NOMO-1 (cell line): Measurements from ENCODE around the gene JADE2.

Experiments
- DNase-seq, 2 experiments: peaks; one replicate each; lab custom pipeline; 2025; ENCODE audit not compliant: unreplicated experiment in 2 of 2; lab: John Stamatoyannopoulos, UW

The JADE2 gene

DNA sequence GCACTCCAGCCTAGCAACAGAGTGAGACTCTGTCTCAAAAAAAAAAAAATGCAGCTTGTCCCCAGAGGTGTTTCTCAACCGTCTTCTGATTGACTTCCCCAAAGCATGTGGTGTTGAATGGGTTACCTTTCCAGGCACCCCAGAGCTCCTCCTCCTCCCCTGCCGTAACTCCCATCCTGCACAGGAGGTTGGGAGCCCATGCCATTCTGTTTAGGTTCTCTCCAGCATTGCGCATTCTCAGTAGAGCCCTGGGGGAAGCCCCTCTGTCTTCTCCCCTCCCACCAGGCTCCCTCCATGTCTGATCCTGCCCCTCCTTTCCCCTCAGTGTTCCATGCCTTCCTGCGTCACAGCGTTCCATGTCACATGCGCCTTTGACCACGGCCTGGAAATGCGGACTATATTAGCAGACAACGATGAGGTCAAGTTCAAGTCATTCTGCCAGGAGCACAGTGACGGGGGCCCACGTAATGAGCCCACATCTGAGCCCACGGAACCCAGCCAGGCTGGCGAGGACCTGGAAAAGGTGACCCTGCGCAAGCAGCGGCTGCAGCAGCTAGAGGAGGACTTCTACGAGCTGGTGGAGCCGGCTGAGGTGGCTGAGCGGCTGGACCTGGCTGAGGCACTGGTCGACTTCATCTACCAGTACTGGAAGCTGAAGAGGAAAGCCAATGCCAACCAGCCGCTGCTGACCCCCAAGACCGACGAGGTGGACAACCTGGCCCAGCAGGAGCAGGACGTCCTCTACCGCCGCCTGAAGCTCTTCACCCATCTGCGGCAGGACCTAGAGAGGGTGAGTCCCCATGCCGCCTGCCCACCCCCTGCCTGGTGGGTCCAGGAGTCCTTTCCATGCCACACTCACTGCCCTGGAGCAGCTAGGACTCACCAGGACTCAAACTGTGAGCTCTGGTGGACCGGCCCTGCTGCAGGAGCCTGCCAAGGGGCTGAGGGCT is 40.6 kb downstream of the JADE2 start:
- DNase-seq: no peak

DNA sequence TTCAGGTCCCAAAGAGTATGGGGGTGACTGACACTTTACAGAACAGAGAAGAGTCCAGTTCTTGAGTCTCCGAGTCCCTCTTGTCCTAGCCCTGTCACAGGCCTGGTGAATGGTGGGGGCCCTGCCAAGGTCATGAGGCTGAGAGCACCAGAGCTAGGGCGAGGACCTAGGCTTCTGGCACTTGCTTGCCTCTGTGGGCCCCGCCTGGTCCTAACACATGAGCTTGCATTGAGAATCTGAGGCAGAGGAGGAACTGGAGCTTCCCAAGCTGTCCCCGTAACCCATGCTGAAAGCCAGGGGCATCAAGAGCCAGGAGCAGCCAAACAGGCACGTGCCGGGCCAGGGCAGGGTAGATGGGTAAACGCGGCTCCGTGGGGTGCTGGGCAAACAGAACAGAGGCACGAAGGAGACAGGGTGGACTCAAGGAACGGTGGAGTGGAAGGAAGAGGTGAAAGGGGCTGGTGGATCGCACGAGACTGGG is 41.3 kb downstream of the JADE2 start:
- no peak for DNase-seq

DNA sequence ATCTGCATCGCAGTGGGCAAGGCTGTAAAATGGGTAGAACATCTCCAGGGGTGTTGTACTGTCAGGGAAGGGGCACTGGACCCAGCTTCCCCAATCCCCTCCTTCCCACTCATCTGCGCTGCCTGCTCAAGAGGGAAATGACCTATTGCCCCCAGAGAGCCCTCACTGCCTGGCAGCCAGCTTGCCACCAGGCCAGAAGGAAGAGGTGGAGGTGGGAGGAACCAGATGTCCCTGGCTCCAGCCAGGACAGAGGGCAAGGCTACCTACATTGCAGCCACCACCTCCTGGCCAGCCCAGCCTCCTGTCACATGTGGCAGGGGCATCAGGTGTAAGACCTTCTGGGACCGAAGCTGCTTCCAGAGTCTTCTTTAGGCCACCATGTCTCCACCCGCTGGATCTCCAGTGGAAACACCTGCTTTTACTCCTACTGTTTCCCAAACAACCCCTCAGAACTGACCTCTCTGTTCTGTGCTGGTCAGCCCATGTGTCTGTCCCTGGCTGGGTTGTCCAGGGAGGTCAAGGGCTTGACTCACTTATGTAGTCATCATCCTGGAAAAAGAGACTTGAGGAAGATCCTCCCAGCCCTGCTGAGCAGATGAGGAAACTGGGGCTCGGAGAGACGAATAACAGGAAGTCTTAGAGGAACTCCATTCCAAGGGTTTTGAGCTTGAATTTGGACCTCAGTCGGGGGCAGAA is 42.3 kb downstream of the JADE2 start:
- no peak for DNase-seq

DNA sequence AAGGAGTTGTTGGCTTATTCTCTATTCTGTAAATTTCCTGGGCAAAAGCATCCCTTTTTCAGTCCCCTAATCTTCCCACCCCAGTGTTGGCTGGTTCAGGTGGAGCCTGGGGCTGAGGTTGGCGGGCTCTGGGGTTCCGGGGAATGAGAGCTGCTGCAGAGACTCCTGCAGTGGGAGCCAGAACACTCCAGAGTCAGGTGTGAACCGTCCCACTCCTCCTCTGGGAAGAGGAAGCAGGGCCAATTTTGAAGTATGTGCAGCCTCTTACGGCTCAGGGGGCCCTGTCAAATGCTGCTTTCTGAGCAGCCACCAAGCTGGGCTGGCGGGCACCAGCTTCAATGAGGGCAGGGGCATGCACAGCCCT is 42.8 kb downstream of the JADE2 start:
- DNase-seq: no peak

DNA sequence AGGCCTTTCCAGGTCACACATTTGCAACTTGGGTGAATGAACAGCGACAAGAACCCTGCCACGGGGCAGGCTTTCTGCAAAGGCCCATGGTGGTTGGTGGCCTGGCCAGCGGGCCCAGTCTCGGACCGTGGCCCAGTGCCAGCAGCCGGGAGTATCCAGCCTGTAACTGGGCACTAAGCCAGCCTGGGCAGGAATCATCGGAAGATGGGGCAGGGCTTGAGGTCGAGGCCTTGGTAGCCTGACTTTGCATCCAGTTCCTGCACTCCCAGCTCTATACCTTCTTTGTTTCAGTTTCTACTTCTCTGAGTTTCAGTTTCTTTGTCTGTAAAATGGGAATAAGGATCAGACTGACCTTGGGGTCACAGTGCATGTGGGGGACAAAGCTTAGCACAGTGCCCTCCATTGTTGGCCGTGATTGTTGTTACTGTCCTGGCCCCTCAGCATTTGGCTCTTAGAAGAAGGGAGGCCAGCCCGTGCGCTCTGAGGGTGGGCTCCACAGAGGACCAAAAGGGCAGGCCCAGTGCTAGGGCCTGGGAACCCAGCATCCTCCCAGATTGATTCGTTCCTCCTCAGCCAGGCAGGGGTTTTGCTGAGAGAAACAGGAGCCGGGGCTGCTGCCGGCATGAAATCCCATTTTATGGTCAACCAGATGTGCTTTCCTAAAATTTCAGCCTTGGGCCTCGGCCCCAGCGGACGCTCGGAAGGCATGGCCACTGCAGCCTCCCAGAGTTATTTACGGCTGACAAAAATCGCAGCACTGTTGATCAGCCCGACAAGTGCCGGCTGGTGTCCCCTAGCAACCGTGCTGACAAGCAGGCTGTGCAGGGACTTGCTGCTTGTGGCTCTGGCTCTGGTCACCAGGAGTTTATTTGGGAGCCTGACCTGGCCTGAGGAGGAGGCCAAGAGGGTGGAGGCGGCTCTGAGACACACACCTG is 43.6 kb downstream of the JADE2 start:
- no peak for DNase-seq

DNA sequence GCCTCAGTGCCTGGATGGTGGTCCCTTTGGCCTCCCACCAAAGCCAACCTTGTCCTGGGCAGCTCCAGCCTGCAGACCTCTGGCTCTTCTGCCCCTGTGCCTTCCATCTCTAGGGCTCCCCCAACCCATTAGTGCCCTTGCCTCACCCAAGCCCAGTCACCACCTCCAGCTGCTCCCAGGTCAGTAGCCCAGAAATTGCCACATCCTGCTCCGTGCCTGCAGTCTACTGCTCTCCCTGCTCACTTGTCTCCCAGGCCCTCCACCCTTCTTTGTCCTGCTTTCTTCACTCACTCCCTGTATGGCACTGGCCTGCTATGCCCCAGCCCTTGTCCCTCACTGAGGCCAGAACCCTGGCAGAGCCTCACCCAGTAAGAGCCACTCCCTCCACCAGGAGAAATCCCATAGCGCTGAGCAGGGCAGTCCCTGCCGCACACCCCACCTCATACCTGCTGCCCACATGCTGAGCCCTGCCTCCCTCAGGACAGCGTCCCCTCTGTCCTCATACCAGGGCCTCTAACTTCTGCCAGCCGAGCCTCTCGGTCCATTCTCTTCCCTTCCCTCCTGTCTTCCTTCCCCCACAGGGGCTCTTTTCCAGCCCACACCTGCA is 44.4 kb downstream of the JADE2 start:
- DNase-seq: no peak

DNA sequence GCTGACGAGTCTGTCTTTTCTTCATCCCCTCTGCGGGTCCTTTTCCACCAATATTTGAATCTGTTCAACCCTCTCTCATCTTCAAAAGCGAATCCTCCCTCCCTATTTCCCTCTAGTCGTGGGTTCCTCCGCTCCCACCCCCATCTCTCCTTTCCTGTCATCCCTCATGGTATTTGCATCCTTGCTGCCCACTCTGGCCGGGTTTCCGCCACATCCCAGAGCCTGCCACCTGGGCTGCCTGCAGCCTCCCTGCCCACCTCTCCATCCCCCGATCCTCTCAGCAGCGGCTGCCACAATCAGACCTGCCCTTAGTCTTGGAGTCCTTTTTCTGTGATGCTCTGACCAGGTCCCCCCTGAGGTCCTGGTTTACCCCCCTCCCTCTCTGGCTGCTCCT is 44.9 kb downstream of the JADE2 start:
- no peak for DNase-seq

DNA sequence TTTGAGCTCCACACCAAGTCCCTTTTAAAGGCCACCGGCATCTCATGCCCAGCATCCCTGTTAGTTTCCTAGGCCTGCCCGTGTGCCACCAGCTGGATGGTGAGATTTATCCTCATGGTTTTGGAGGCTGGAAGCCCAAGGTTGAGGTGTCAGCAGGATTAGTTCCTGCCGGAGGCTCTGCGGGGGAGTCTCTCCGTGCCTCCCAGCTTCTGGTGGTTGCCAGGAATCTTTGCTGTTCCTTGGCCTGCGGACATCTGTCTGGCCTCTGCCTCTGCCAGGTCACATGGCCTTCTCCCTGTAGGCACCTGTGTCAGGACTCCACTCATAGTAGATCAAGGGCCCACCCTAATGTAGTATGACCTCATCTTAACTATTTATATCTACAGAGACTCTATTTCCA is 45.4 kb downstream of the JADE2 start:
- DNase-seq: no peak

DNA sequence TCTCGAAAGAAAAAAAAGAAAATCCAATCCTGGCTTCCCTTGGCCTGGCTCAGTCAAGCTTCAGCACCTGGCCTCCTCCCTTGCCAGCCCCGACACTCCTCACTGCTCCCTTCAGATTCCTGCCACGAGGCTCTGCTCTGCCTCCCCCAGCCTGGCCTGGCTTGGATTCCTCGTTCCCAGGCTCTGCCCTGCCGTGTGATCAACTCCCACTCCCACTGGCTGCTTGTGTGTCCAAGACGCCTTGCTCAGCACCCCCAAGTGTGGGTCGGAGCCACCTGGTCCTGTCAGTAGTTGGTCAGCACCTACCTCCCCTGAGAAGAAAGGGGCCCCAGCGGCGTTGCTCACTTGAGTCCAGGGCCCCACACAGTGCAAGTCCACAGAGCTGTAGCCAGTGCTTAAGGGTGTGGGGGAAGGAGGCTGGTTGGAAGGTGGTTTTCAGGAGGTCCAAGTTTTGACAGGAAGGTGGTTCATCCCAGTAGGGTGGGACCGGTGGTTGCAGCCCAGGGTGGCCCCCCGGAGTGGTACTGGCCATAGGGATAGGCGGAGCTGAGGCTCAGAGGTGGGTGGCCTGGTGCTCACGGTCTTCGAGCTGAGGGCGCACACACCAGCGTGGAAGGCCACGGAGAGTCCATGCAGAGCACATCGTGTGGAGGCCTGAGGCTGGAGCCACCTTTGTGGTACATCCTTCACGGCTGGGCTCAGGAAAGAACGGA is 46.4 kb downstream of the JADE2 start:
- no peak for DNase-seq

DNA sequence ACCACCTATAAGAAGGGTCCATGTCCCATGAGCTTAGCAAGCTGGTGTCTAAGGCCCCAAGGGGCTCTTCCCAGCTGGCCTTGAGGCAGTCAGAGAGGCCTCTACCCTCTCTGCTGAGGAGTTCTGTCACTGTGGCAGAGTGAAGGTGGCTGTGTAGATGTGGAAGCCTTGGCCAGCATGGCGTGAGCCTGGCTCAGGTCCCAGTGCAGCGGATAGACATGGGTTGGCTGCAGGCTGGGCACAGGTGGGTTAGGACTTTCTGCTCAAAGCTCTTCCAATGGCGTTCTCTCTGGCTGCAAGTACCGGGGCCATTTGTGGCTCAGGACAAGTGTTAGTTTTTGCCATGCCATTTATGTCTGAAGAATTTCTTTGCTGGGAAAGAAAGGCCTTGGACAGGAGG is 47.3 kb downstream of the JADE2 start:
- no peak for DNase-seq

DNA sequence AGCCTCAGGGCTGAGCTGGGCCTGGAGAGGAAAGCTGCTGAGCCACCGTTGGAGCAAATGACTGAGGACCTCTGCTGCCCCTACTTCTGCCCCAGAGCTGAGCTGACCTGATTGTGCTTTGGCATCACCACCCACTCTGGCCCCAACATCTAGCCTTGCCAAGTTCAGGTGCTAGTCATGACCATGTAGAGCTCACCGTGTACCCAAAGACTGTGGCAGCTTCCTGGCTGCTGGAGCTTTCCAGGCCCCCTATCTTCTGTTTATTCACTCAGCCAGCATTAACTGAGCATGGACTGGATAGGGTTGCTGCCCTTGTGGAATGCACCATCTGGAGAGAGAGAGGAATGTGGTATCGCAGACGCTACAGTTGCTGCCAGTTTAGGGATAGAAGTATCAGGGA is 49.1 kb downstream of the JADE2 start:
- DNase-seq: no peak

DNA sequence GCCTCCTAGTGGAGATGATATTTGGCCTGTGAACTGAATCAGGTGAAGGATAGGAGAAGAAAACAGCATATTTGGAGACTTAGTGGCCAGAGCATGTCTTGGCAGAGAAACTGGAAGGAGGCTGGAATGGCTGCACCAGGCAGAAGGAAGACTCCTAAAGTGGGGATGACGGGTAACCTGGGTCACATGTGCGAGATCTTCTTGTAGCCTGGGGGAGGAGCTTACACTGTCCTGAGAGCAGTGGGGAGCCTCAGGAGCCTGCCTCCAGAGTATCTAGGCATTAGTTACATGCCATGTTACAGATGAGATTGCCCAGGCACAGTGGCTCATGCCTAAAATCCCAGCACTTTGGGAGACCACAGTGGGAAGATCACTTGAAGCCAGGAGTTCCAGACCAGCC is 49.8 kb downstream of the JADE2 start:
- DNase-seq: no peak

DNA sequence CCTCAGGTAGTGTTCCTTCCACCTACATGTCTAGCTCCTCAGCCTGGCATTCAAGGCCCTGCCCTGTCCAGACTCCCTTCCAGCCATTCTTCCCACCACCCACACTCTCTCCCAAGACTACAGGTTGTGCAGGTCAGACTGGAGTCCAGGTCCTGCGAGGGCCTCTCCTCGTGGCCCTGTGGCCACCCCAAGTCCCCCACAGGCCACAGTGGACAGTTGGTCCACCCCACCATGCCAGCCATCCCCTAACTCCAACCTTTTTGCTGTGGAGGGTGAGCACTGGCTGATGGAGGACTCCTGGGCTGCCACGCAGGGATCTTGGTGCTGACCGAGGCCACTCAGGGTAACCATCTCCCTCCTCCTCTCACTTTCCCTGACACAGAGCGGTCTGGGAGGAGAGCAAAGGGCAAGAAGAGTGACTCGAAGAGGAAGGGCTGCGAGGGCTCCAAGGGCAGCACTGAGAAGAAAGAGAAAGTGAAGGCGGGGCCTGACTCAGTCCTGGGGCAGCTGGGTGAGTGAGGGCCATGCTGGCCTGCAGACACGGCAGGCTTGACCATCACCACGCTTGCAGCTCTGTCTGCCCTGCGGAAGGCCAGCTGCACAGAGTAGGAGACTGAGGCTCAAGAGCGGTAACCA is 51.0 kb downstream of the JADE2 start:
- no peak for DNase-seq

DNA sequence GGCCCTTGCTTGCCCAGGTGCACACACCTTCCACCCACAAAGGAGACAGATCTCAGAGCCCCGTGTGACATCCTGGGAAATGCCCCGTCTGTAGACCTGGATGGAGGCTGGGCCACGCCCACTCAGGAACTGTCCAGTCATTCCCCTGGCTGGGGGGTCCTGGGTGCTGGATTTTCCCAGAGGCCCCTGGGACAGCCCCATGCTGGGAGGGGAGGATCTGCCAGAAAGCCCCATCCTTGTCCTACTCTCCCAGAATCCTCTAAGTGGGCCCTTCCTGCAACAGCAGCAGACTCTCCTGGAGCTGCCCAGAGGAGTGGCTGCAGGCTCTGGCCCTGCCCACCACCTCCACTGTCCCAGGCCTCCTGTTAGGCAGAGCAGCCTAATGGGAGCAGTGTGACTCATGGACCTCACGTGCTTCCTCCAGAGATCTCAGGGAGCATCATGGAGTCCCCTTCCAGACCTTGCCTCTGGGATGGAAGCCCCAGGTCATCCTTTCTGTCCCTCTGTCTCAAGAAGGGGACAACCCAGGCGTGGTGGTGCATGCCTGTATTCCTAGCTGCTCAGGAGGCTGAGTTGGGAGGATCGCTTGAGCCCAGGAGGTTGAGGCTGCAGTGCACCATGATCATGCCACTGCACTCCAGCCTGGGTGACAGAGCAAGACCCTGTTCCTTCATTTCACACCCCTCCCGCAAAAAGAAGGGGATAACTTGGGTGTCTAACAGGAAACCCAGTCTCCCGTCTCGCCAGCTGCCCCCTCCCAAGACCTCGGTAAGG is 51.7 kb downstream of the JADE2 start:
- DNase-seq: no peak

DNA sequence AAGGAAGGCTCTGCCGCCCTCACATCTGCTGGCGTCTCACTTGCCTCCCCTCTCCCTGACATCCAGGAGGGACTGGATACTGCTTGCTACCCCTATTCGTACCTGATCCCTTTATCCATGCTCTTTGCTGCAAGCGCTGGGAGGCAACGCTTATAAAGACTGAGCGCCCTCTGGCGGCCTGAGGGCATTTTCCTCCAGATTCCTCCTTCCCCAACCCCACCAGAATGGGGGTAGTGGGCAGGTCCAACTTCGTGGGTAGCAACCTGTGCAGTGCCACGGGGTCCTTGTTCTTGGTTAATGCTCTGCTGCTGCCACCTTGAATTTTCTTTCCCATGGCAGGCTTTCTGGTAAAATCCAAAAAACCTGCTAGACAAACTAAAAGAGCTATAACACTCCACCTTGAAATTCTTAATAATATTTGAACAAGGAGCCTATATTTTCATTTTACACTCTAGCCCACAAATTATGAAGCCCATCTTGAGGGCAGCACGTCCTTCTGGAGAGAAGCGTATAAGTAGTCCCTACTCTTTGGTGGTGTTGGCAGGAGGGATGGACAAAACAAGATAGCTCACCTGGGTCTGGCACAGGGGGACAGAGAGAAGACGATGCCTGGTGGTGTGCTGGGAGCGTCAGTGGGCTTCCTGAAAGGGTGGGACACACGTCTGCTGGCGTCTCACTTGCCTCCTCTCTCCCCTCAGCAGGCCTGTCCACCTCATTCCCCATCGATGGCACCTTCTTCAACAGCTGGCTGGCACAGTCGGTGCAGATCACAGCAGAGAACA is 52.5 kb downstream of the JADE2 start:
- DNase-seq: peak; percentile 59 to 72

DNA sequence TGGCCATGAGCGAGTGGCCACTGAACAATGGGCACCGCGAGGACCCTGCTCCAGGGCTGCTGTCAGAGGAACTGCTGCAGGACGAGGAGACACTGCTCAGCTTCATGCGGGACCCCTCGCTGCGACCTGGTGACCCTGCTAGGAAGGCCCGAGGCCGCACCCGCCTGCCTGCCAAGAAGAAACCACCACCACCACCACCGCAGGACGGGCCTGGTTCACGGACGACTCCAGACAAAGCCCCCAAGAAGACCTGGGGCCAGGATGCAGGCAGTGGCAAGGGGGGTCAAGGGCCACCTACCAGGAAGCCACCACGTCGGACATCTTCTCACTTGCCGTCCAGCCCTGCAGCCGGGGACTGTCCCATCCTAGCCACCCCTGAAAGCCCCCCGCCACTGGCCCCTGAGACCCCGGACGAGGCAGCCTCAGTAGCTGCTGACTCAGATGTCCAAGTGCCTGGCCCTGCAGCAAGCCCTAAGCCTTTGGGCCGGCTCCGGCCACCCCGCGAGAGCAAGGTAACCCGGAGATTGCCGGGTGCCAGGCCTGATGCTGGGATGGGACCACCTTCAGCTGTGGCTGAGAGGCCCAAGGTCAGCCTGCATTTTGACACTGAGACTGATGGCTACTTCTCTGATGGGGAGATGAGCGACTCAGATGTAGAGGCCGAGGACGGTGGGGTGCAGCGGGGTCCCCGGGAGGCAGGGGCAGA is 53.3 kb downstream of the JADE2 start:
- no peak for DNase-seq

DNA sequence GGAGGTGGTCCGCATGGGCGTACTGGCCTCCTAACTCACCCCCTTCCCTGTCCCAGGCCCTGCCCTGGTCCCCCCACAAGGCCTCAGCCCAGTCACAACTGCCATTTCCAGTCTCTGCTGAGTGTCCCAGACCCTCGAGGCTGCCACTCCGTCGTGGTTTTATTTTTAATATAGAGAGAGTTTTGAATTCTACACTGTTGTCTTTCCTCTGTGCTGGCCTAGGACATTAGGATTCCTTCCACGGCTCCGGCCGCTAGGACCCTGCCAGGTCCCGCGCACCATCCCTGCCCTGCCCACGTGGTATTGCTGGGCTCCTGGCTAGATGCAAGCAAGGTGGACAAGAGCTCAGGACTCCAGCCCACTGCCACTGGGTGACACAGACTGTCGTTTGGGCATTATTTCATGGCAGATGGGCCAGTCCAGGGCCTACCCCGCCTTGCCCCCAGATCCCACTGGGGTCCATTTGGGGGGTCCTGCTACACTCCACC is 53.9 kb downstream of the JADE2 start:
- DNase-seq: no peak
